ENCODE data around the gene SLC22A12.

SLC22A12 gene

DNA sequence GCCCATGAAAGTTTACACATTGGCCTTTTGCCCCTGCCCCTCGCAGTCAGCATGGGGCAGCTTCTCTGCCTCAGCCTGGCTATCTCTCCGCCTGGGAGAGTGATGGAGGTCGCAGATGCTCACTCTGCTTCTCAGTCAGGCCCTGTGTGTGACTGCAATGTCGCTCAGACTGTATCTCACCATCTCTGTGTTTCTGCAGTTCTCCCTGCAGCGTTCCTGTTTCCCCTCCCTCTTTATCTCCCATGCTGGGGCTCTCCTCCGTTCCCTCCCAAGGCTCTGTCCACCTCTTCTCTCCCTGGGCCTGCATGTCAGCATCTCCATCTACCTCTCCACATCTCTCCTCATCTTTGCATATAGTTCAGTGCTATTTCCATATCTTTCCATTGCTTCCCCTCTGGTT is 38.1 kb downstream of the SLC22A12 start:
- TF ChIP-seq CTCF (IDR thresholded peaks at IDR 0.05; ENCODE audit: borderline replicate concordance, insufficient read depth, low read depth, low read length) = no peak

GRCh38 chr11:64629796-64630562 is 39.0 kb downstream of the SLC22A12 start:
- no peak for TF ChIP-seq CTCF (IDR thresholded peaks at IDR 0.05; ENCODE audit: borderline replicate concordance, insufficient read depth, low read depth, low read length)
- no peak overlapping the region for H3K4me3 ChIP-seq (ENCODE audit: low read depth, low read length)

More for the DNA sequence above, 38.1 kb downstream of the SLC22A12 start:
- no peak overlapping the region for H3K4me3 ChIP-seq (ENCODE audit: low read depth, low read length)

- H3K4me3 ChIP-seq (ENCODE audit: low read depth, low read length) = no peak overlapping the region
- no peak for TF ChIP-seq CTCF (IDR thresholded peaks at IDR 0.05; ENCODE audit: borderline replicate concordance, insufficient read depth, low read depth, low read length)
Observed at GRCh38 chr11:64631675-64632074, 40.7 kb downstream of the SLC22A12 start.

- TF ChIP-seq CTCF (IDR thresholded peaks at IDR 0.05; ENCODE audit: borderline replicate concordance, insufficient read depth, low read depth, low read length) = no peak
- H3K4me3 ChIP-seq (ENCODE audit: low read depth, low read length) = no peak overlapping the region
Observed at GRCh38 chr11:64632237-64632636, 41.2 kb downstream of the SLC22A12 start.

GRCh38 chr11:64632654-64633053 is 41.6 kb downstream of the SLC22A12 start:
- TF ChIP-seq CTCF (IDR thresholded peaks at IDR 0.05; ENCODE audit: borderline replicate concordance, insufficient read depth, low read depth, low read length) = no peak

DNA sequence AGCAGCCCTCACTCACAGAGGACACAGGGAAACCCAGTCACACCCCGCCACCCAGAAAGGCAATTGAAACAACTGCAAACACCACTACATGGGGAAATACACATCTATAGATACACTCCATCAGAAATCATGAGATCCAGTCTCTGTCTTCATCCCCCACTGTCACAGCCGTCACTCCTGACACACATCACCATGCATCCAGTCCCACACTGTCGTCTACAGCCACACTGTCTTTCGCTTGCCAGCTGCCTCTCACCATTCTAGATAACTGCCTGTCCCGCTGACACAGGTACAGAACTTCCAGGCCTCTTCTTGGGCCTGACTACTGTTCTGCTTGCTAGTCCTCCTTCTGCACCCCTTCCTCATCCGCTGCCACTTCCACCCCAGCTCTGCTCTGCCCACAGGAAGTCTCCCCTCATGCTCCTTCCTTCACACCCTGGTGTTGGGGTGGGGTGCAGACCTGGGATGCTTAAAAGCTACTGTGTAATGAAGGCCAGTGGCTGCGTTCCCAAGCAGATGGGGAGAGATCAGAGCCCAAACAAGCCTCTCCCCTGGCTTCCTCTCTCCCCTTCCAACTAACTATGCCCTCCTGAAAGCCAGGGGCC is 42.6 kb downstream of the SLC22A12 start:
- H3K4me3 ChIP-seq (ENCODE audit: low read depth, low read length) = no peak overlapping the region
- TF ChIP-seq CTCF (IDR thresholded peaks at IDR 0.05; ENCODE audit: borderline replicate concordance, insufficient read depth, low read depth, low read length) = no peak

More at GRCh38 chr11:64632654-64633053, 41.6 kb downstream of the SLC22A12 start:
- no peak overlapping the region for H3K4me3 ChIP-seq (ENCODE audit: low read depth, low read length)
